Kidney (tissue), 14 donors: ENCODE measurements around the gene SCN10A. TPM values are rescaled to one million over a fixed set of nuclear protein-coding genes. Genes with fewer than 3 reads are reported as not detected.

ENCODE experiments used
- DNase-seq, 5 donors: peaks; one replicate each; pipeline ENCODE4 v3.0.0-alpha.2; 2013 to 2020
- FAIRE-seq: peaks from 2 replicates; lab custom pipeline; 2012; peaks lifted over from hg19 to GRCh38; lab: Jason Lieb, UNC
- H3K27ac ChIP-seq, 2 donors: one replicate each; pipeline ENCODE4 v1.7.0; 2013; ENCODE audit warnings: low read depth in 2 of 2, low read length in 2 of 2, inconsistent platforms in 1 of 2
- H3K27me3 ChIP-seq: one replicate; pipeline ENCODE4 v1.7.1; 2013; ENCODE audit warnings: low read length, inconsistent platforms; ENCODE audit not compliant: control insufficient read depth, insufficient read depth
- H3K36me3 ChIP-seq, 3 donors: one replicate each; pipeline versions ENCODE4 v1.7.0 to v1.7.1; 2013; ENCODE audit warnings: low read length in 3 of 3, control low read depth in 1 of 3, inconsistent platforms in 1 of 3; ENCODE audit not compliant: insufficient read depth in 3 of 3, control insufficient read depth in 2 of 3
- H3K4me1 ChIP-seq, 3 donors: one replicate each; pipeline versions ENCODE4 v1.7.0 to v1.7.1; 2013; ENCODE audit warnings: low read length in 3 of 3, inconsistent platforms in 1 of 3, low read depth in 1 of 3; ENCODE audit not compliant: control insufficient read depth in 2 of 3, insufficient read depth in 2 of 3
- H3K4me3 ChIP-seq, 3 donors: one replicate each; pipeline versions ENCODE4 v1.7.0 to v1.8.1; 2013; ENCODE audit warnings: low read length in 3 of 3, control low read depth in 1 of 3, inconsistent platforms in 1 of 3
- H3K9ac ChIP-seq, 3 donors: one replicate each; pipeline versions ENCODE4 v1.7.0 to v1.7.1; 2013; ENCODE audit warnings: low read length in 3 of 3, control low read depth in 1 of 3, inconsistent platforms in 1 of 3
- H3K9me3 ChIP-seq, 3 donors: one replicate each; pipeline versions ENCODE4 v1.7.0 to v1.7.1; 2013; ENCODE audit warnings: low read length in 3 of 3, control low read depth in 1 of 3, inconsistent platforms in 1 of 3; ENCODE audit not compliant: control insufficient read depth in 2 of 3, insufficient read depth in 1 of 3
- CTCF ChIP-seq: IDR thresholded peaks from 3 replicates; pipeline ENCODE4 v1.5.1; 2012; ENCODE audit warnings: mild to moderate bottlenecking, moderate library complexity, borderline replicate concordance; ENCODE audit not compliant: insufficient read depth; ENCODE audit errors: extremely low read depth
- intact Hi-C: fragments of 100-400 bp; cut with DNase I; formaldehyde crosslinking; loops from one replicate; pipeline ENCODE4 v1.11.1; 2022
- polyA plus RNA-seq: library from polyadenylated mRNA; stranded (reverse); fragments of 350-450 nt; fragmentation: Illumina TruSeq; extraction: RNeasy Lipid Tissue Mini Kit (QIAGEN cat#74804); gene quantifications from one replicate; pipeline ENCODE4 v1.2.3, GENCODE V29; 2014; ENCODE audit warnings: low read depth, low replicate concordance; ENCODE audit not compliant: insufficient read depth
- total RNA-seq: library from RNA; stranded (reverse); fragmentation: NEBNext Ultra II Directional; extraction: Animal tissue kit (Norgen Biotek cat#: 25700); gene quantifications from one replicate; pipeline ENCODE4 v1.2.1, GENCODE V29; 2021
- donor health status: control.
- donor health status: control.
- donor health status: control.
- donor health status: control.
- donor health status: control.
- donor health status: DM: yes; HTN: yes; CAD: no.
- donor health status: Normal renal cell carcinoma (clear cell type).

The SCN10A gene
- total and polyA plus RNA-seq, 2 donors from 2014 or later, result not detected

GRCh38 chr3:38730281-38730680 lies 85.7 kb downstream of the SCN10A start:
- intact Hi-C loops, result no loop called here
- H3K4me1 ChIP-seq, result no peaks in the 10 kb centered on the region
- H3K9ac ChIP-seq, result no peak overlapping the region
- DNase-seq (no peak), FAIRE-seq (no peak)
- H3K4me3 ChIP-seq, result no peak overlapping the region
- no peaks in the 10 kb centered on the region for H3K9me3 ChIP-seq
- no peaks in the 10 kb centered on the region for H3K27me3 ChIP-seq
- no peak for TF ChIP-seq CTCF
- no peak overlapping the region for H3K27ac ChIP-seq
- no peaks in the 10 kb centered on the region for H3K36me3 ChIP-seq

- FAIRE-seq (no peak), DNase-seq (no peak)
- Histone ChIP-seq H3K4me1 (no peaks in the 10 kb centered on the region), H3K27me3 (no peaks in the 10 kb centered on the region), H3K9me3 (no peaks in the 10 kb centered on the region), H3K36me3 (no peaks in the 10 kb centered on the region), H3K27ac (no peak overlapping the region), H3K9ac (no peak overlapping the region), H3K4me3 (no peak overlapping the region)
- TF ChIP-seq CTCF, result no peak
- intact Hi-C loops, result no loop called here
These were observed 88.0 kb downstream of the SCN10A start for GRCh38 chr3:38728008-38728407.

- no peak overlapping the region for H3K9ac ChIP-seq
- no peak overlapping the region for H3K4me3 ChIP-seq
- H3K27ac ChIP-seq, result no peak overlapping the region
- intact Hi-C loops, result no loop called here
- no peaks in the 10 kb centered on the region for H3K27me3 ChIP-seq
- FAIRE-seq, result no peak
- no peaks in the 10 kb centered on the region for H3K4me1 ChIP-seq
- DNase-seq, result no peak
- H3K9me3 ChIP-seq, result no peaks in the 10 kb centered on the region
- no peaks in the 10 kb centered on the region for H3K36me3 ChIP-seq
- no peak for TF ChIP-seq CTCF
These were observed 89.3 kb downstream of the SCN10A start for GRCh38 chr3:38726751-38727150.
